Choroid plexus epithelial cell (primary cell): Measurements from ENCODE around the gene VEZT.

ENCODE experiments used
- DNase-seq: peaks from one replicate; pipeline ENCODE4 v3.0.0-alpha.2; 2010; ENCODE audit warnings: low read depth
- H3K4me3 ChIP-seq: 2 replicates; pipeline ENCODE4 v1.5.1; 2011; ENCODE audit warnings: low read depth, mild to moderate bottlenecking, control low read depth, low read length, moderate library complexity
- CTCF ChIP-seq: conservative IDR thresholded peaks from 2 replicates; pipeline ENCODE4 v1.5.1; 2011; ENCODE audit warnings: low read depth, mild to moderate bottlenecking, control low read depth, inconsistent platforms, low read length, moderate library complexity

VEZT gene

GRCh38 chr12:95198914-95199313 is 18.7 kb upstream of the VEZT start:
- TF ChIP-seq CTCF, result no peak
- no peak overlapping the region for H3K4me3 ChIP-seq
- peak; percentile 28 for DNase-seq

- DNase-seq, result peak; percentile 67
- peak overlapping the region; percentile 31 for H3K4me3 ChIP-seq
- TF ChIP-seq CTCF, result no peak
Measured at GRCh38 chr12:95200128-95200894, 17.3 kb upstream of the VEZT start.

- peak; percentile 86 for DNase-seq
- peak overlapping the region; percentile 18 for H3K4me3 ChIP-seq
- TF ChIP-seq CTCF, result no peak
Measured at GRCh38 chr12:95201056-95201670, 16.4 kb upstream of the VEZT start.

- H3K4me3 ChIP-seq, result no peak overlapping the region
- no peak for TF ChIP-seq CTCF
- DNase-seq, result peak; percentile 54
Measured at GRCh38 chr12:95202691-95203486, 14.7 kb upstream of the VEZT start.

GRCh38 chr12:95203487-95204030 is 14.0 kb upstream of the VEZT start:
- no peak for TF ChIP-seq CTCF
- DNase-seq, result peak; percentile 42
- no peak overlapping the region for H3K4me3 ChIP-seq

GRCh38 chr12:95204141-95204866 is 13.3 kb upstream of the VEZT start:
- peak overlapping the region; percentile 8 for H3K4me3 ChIP-seq
- no peak for TF ChIP-seq CTCF
- peak; percentile 94 for DNase-seq
